Fibroblast of villous mesenchyme (primary cell): Measurements from ENCODE around the gene TMEM123. TPM values are rescaled to one million over a fixed set of nuclear protein-coding genes. Genes with fewer than 3 reads are reported as not detected.
"Not testable (repeated sequence)": the region's sequence is repeated elsewhere in the genome, so short reads cannot be mapped to it uniquely, and the experiment has no call there.

ENCODE experiments used
- DNase-seq: peaks from one replicate; pipeline ENCODE4 v3.0.0-alpha.2; 2010; ENCODE audit warnings: low read depth
- H3K4me3 ChIP-seq: 2 replicates; pipeline ENCODE4 v1.5.1; 2011; ENCODE audit warnings: low read depth, mild to moderate bottlenecking, low read length
- CTCF ChIP-seq: IDR thresholded peaks from 2 replicates; pipeline ENCODE4 v1.5.1; 2012; ENCODE audit warnings: low read depth, mild to moderate bottlenecking, low read length; ENCODE audit not compliant: insufficient read depth
- total RNA-seq: library from RNA; depleted of rRNA; stranded (reverse); fragments of >200 nt; gene quantifications from 2 replicates; pipeline ENCODE4 v1.2.3, GENCODE V29; 2012

The TMEM123 gene
- total RNA-seq, 1 donor: 89.8 TPM

- peak overlapping the region; percentile 90 for H3K4me3 ChIP-seq
- no peak for DNase-seq
- TF ChIP-seq CTCF: no peak
Observed at GRCh38 chr11:102451041-102451680, 1.4 kb downstream of the TMEM123 start.

GRCh38 chr11:102449651-102450570 lies 2.7 kb downstream of the TMEM123 start:
- no peak for TF ChIP-seq CTCF
- DNase-seq: no peak
- no peak overlapping the region for H3K4me3 ChIP-seq

GRCh38 chr11:102448869-102449224 lies 3.7 kb downstream of the TMEM123 start:
- no peak overlapping the region for H3K4me3 ChIP-seq
- no peak for DNase-seq
- TF ChIP-seq CTCF: no peak

- no peak overlapping the region for H3K4me3 ChIP-seq
- TF ChIP-seq CTCF: no peak
- DNase-seq: no peak
Observed at GRCh38 chr11:102447941-102448868, 4.4 kb downstream of the TMEM123 start.

GRCh38 chr11:102447193-102447592 lies 5.4 kb downstream of the TMEM123 start:
- H3K4me3 ChIP-seq: no peak overlapping the region
- no peak for TF ChIP-seq CTCF
- no peak for DNase-seq

- no peak for TF ChIP-seq CTCF
- no peak overlapping the region for H3K4me3 ChIP-seq
- peak; percentile 42 for DNase-seq
Observed at GRCh38 chr11:102446606-102447005, 6.0 kb downstream of the TMEM123 start.

- H3K4me3 ChIP-seq, DNase-seq: not testable (repeated sequence)
Observed at GRCh38 chr11:102444693-102445092, 7.9 kb downstream of the TMEM123 start.

- H3K4me3 ChIP-seq, DNase-seq: not testable (repeated sequence)
Observed at GRCh38 chr11:102444142-102444541, 8.4 kb downstream of the TMEM123 start.

- not testable (repeated sequence) for DNase-seq, H3K4me3 ChIP-seq
Observed at GRCh38 chr11:102439063-102439363, 13.6 kb downstream of the TMEM123 start.
